ENCODE data around the gene INTS1. TPM values are rescaled to one million over a fixed set of nuclear protein-coding genes. Genes with fewer than 3 reads are reported as not detected.
A peak's percentile ranks its signal among the peaks of the same experiment; 100 is the strongest.

INTS1 gene
- total and polyA plus RNA-seq, 10 of the 15 experiments (the other 5 are each of a cell fraction or from before 2014, with no cell fraction given): 0.52 to 89.0 (median 15.1) TPM

- H3K27ac ChIP-seq (ENCODE audit: control insufficient read depth, insufficient read depth): no peak overlapping the region
- TF ChIP-seq BHLHE40 (IDR thresholded peaks at IDR 0.05; ENCODE audit: borderline replicate concordance in 1 of 2, low read depth in 2 of 2, low read length in 1 of 2) (peak in 1 of 2 experiments; percentile 34; a peak in 1 of 4 replicates), HCFC1 (IDR thresholded peaks at IDR 0.05; ENCODE audit: low read length) (no peak), RAD21 (IDR thresholded peaks at IDR 0.05; ENCODE audit: insufficient read depth, low read depth, low read length) (peak; percentile 88), SUZ12 (IDR thresholded peaks at IDR 0.05; ENCODE audit: unreplicated experiment) (no peak), JUND (IDR thresholded peaks at IDR 0.05; ENCODE audit: low read depth, low read length) (no peak), SMC3 (IDR thresholded peaks at IDR 0.05; ENCODE audit: borderline replicate concordance, low read length) (peak; percentile 82), ASH2L (IDR thresholded peaks at IDR 0.05; ENCODE audit: borderline replicate concordance, low read depth) (no peak), TCF3 (IDR thresholded peaks at IDR 0.05; ENCODE audit: borderline replicate concordance, insufficient read depth, low read depth, low read length) (no peak), HSF1 (IDR thresholded peaks at IDR 0.05; ENCODE audit: low read depth, low read length) (no peak), MEF2B (IDR thresholded peaks at IDR 0.05; ENCODE audit: partially characterized antibody, poor library complexity, severe bottlenecking) (peak; percentile 61), RB1 (IDR thresholded peaks at IDR 0.05; ENCODE audit: borderline replicate concordance) (0 out of 2 replicates have a peak, but pooled peaks have one; percentile 27), ZNF274 (IDR thresholded peaks at IDR 0.05; ENCODE audit: insufficient read depth, insufficient read length) (no peak)
- TF ChIP-seq, protein P1, sequence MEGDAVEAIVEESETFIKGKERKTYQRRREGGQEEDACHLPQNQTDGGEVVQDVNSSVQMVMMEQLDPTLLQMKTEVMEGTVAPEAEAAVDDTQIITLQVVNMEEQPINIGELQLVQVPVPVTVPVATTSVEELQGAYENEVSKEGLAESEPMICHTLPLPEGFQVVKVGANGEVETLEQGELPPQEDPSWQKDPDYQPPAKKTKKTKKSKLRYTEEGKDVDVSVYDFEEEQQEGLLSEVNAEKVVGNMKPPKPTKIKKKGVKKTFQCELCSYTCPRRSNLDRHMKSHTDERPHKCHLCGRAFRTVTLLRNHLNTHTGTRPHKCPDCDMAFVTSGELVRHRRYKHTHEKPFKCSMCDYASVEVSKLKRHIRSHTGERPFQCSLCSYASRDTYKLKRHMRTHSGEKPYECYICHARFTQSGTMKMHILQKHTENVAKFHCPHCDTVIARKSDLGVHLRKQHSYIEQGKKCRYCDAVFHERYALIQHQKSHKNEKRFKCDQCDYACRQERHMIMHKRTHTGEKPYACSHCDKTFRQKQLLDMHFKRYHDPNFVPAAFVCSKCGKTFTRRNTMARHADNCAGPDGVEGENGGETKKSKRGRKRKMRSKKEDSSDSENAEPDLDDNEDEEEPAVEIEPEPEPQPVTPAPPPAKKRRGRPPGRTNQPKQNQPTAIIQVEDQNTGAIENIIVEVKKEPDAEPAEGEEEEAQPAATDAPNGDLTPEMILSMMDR (IDR thresholded peaks at IDR 0.05 in 2 of 3, conservative IDR thresholded peaks at IDR 0.05 in 1 of 3; ENCODE audit: control insufficient read depth in 2 of 3, extremely low read depth in 1 of 3, insufficient read depth in 1 of 3, low read depth in 3 of 3, low read length in 3 of 3): peak; percentile 92 to 97 (median 97)
- no peaks in the 10 kb centered on the region for H3K9me3 ChIP-seq (replicated peaks; ENCODE audit: control insufficient read depth, insufficient read depth, low read length)
- H3K27me3 ChIP-seq (replicated peaks in 1 of 2; ENCODE audit: control insufficient read depth in 2 of 2, insufficient read depth in 2 of 2, low read length in 1 of 2): no peaks in the 10 kb centered on the region; a peak in 1 of 4 replicates
- no peaks in the 10 kb centered on the region for H3K4me1 ChIP-seq (ENCODE audit: control insufficient read depth, insufficient read depth, low read length)
- DNase-seq (ENCODE audit: low read depth, low spot score): no peak
- no peak overlapping the region for H2AFZ ChIP-seq (ENCODE audit: control insufficient read depth, low read depth, low read length)
- in situ Hi-C loops (cut with MboI) (loop anchor here (5.0 kb wide), 1 partner anchor 205 kb away; no protein-coding TSS in a partner anchor), intact Hi-C loops (cut with micrococcal nuclease; ENCODE audit: unreplicated experiment) (loop anchor here (1.0 kb wide), 1 partner anchor 207 kb away; no protein-coding TSS in a partner anchor)
- CTCF ChIA-PET: interaction anchor here (0.6 to 1.2 kb wide), 11 partner anchors 9 to 336 kb away, joined by 3 to 8 read pairs (median 3); no protein-coding TSS in a partner anchor
- H4K20me1 ChIP-seq (ENCODE audit: control insufficient read depth, insufficient read depth): no peaks in the 10 kb centered on the region
- H3K4me2 ChIP-seq (ENCODE audit: control insufficient read depth, insufficient read depth): no peak overlapping the region
- no TSS peak for BruUV-seq (replicated peaks)
- no peak for FAIRE-seq
- H3K79me2 ChIP-seq (ENCODE audit: control insufficient read depth, insufficient read depth, low read length): no peaks in the 10 kb centered on the region
- ATAC-seq: peak; percentile 94
- H3K36me3 ChIP-seq (ENCODE audit: control insufficient read depth in 2 of 2, insufficient read depth in 2 of 2, low read length in 1 of 2): no peaks in the 10 kb centered on the region
- H3K4me3 ChIP-seq: no peak overlapping the region
- H3K9ac ChIP-seq (ENCODE audit: control insufficient read depth, insufficient read depth, low read length): no peak overlapping the region
- POLR2A ChIA-PET: no interaction called here
- RAD21 ChIA-PET (ENCODE audit: unreplicated experiment): interaction anchor here (0.6 to 1.4 kb wide), 6 partner anchors 16 to 239 kb away, joined by 3 to 7 read pairs (median 4); no protein-coding TSS in a partner anchor
- 14% methylated on average over 23 of the region's 30 CpGs for WGBS (ENCODE audit: insufficient coverage, insufficient replicate concordance, low lambda C conversion rate, missing lambda C conversion rate)
- SMC1A ChIA-PET (ENCODE audit: uncharacterized antibody, unreplicated experiment): interaction anchor here (0.8 to 1.0 kb wide), 2 partner anchors 10 to 15 kb away, joined by 3 read pairs; no protein-coding TSS in a partner anchor
Measured at GRCh38 chr7:1432411-1433082, 71.6 kb downstream of the INTS1 start.

Data from GM12878 (cell line).